HG03342 (cell line): Measurements from ENCODE around the gene SNRNP70.
A peak's percentile ranks its signal among the peaks of the same experiment; 100 is the strongest.
"Not testable (repeated sequence)": the region's sequence is repeated elsewhere in the genome, so short reads cannot be mapped to it uniquely, and the experiment has no call there.

Experiments used
- ATAC-seq: cut with Tn5 transposase; IDR thresholded peaks from one replicate; pipeline ENCODE4 v1.9.1; 2021; ENCODE audit warnings: mild to moderate bottlenecking, moderate library complexity; ENCODE audit not compliant: unreplicated experiment

SNRNP70 gene

DNA sequence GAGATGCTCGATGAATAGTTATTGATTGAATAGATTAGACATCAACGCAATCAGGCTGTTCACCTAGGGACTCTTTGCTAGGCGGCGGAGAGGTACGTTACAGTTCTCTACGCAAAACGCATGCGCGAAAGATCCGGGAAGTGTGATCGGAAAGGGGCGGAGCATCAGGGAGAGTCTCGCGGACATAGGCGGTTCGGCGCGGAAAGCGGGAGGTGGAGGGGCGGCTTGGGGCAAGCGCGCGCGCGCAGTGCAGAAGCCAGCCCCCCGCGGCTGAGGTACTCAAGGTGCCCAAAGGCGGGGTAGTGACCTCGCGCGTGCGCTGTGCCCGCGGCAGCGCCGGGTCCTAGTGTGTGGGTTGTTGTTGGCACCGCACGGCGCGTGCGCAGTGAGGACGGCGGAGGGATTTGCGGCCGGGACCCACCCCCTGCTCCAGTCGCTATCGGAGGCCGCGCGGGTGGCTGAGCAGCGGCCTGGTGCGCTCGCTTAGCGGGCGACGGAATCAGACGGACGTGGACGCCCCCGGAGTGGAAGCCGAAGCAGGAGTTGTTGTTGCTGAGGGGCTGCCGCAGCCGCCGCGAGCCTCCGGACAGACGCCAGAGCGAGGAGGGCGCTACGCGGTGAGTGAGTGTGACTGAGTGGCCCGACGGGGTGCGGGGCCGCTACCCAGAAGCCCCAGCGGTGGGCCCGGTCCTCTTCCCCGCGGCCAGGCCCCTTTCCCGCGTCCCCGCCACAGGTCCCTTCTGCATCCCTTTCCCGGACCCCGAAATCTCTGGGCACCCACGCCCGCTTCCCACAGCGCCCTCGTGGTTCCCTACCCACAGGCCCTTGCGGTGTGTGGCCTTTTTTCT, at the start of gene SNRNP70:
SNRNP70 (plus strand) TSS at position 432 of the 848 bp plus-strand sequence. CDS start 964 bp downstream, outside the sequence.
- peak; percentile 80 for ATAC-seq

- not testable (repeated sequence) for ATAC-seq
Observed at GRCh38 chr19:49036815-49037214, 48.4 kb upstream of the SNRNP70 start, which contains the start of gene CGB1. Gene CGB1 (minus strand): TSS chr19:49036895. CDS start chr19:49036711, 184 bp downstream.

DNA sequence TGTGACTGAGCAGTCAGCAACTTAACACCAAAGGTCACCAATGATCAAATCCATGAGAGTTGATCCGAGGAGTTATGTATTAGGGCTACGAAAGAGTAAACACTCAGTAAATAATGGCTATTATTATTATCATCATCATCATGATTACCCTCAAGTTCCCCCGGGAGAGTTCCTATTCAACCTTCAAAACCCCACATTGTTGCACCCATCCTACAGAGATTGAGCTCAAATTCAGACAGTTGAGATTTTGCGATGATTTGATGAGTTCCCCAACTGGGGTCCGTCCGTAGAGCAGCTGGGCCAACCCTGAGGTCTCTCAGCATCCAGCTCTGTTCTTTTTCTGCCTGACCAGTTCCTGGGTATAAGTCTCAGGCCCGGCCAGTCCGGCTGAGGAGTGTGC, 47.1 kb upstream of the SNRNP70 start:
- not testable (repeated sequence) for ATAC-seq

DNA sequence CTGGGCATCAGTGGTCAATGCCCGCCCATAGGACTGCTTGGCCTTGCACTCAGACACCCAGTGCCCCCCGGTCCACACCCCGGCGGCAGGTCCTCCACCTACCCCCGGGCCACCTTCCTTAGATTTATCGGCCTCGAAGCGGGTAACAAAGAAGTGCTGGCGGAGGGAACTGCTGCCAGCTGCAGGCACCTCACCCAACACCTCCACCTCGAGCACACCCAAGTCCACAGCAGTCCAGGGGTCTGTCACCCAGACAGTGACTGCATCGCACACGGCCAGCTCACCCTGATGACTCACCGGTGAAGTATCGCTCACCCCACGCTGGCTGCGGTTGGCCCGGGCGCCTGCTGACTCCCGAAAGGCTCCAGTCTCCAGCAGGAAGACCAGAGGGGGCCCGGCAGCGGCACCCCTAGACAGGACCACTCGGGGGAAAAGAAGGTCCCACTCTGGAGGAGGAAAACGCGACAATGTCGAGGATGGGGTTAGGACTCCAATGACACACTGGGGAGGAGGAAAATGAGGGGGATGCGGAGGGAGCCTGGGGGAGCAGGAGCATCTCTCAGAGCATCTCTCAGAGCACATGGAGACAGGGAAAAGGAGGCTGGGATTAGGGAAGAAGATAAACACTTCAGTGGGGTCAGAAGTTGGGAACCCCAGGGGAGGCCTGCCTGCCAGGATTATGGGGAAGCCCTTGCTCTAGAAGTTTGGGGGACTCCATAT, 46.5 kb upstream of the SNRNP70 start:
- ATAC-seq: not testable (repeated sequence)

GRCh38 chr19:49039736-49040135, 45.5 kb upstream of the SNRNP70 start:
- not testable (repeated sequence) for ATAC-seq

- ATAC-seq: no peak
Observed at GRCh38 chr19:49042177-49042576, 43.1 kb upstream of the SNRNP70 start.

DNA sequence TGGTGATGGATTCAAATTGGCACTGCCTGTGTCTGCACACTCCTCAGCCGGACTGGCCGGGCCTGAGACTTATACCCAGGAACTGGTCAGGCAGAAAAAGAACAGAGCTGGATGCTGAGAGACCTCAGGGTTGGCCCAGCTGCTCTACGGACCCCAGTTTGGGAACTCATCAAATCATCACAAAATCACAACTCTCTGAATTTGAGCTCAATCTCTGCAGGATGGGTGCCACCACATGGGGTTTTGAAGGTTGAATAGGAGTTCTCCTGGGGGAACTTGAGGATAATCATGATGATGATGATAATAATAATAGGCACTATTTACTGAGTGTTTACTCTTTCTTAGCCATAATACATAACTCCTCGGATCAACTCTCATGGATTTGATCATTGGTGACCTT, 42.6 kb upstream of the SNRNP70 start:
- ATAC-seq: not testable (repeated sequence)

DNA sequence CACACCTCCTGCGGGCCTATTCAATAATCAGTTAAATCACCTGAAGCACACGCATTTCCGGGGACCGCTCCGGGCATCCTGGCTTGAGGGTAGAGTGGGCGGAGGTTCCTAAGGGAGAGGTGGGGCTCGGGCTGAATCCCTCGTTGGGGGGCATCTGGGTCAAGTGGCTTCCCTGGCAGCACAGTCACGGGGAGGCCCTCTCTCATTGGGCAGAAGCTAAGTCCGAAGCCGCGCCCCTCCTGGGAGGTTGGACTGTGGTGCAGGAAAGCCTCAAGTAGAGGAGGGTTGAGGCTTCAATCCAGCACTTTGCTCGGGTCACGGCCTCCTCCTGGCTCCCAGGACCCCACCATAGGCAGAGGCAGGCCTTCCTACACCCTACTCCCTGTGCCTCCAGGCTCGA, 41.7 kb upstream of the SNRNP70 start, which contains the start of gene CGB5:
CGB5 (plus strand) TSS at position 301 of the 400 bp plus-strand sequence. CDS start 362 bp downstream, outside the sequence.
- not testable (repeated sequence) for ATAC-seq

DNA sequence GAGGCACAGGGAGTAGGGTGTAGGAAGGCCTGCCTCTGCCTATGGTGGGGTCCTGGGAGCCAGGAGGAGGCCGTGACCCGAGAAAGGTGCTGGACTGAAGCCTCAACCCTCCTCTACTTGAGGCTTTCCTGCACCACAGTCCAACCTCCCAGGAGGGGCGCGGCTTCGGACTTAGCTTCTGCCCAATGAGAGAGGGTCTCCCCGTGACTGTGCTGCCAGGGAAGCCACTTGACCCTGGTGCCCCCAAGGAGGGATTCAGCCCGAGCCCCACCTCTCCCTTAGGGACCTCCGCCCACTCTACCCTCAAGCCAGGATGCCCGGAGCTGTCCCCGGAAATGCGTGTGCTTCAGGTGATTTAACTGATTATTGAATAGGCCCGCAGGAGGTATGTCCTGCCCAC, 36.2 kb upstream of the SNRNP70 start, which contains the start of gene CGB8:
CGB8 (minus strand) TSS at position 101 of the 400 bp plus-strand sequence. CDS start 372 bp downstream, outside the sequence.
- ATAC-seq: not testable (repeated sequence)

DNA sequence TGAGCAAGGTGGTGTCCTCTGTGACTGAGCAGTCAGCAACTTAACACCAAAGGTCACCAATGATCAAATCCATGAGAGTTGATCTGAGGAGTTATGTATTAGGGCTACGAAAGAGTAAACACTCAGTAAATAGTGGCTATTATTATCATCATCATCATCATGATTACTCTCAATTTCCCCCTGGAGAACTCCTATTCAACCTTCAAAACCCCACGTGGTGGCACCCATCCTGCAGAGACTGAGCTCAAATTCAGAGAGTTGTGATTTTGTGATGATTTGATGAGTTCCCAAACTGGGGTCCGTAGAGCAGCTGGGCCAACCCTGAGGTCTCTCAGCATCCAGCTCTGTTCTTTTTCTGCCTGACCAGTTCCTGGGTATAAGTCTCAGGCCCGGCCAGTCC, 35.4 kb upstream of the SNRNP70 start:
- ATAC-seq: not testable (repeated sequence)

GRCh38 chr19:49050376-49051033, 34.7 kb upstream of the SNRNP70 start:
- ATAC-seq: not testable (repeated sequence)

GRCh38 chr19:49056101-49056901, 28.9 kb upstream of the SNRNP70 start:
- no peak for ATAC-seq

DNA sequence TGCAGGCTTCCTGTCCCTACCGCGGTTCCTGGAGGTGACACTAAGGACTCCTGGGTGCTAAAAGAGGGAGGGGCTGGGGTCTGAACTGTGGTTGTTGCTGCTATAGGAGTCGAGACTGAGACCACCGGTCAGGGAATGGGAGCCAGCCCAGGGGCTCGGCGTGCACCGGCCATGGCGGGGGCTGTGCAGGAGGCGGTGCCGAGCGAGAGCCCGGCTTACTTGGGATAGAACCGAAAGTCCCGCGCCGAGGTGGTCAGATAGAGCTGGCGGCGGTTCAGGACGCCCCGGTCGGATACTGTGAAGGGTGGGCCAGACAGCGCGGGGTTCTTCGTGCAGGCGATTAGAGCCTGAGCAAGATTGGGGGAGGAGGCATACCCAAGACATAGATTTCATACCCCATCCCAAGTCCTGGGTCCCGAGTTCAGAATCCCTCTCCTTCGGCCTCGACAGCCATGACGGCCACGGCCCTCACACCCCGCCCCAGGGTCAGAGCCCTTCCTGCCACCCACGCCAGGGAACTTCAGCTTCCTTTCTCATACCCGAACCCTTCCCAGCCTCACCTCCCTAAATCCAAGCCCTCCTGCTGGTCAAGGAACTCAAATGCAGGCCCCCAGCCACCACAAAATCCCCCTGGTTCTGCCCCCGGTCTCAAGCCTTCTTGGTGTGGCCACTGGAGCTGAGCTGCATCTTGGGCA, 28.2 kb upstream of the SNRNP70 start:
- ATAC-seq: not testable (repeated sequence)

DNA sequence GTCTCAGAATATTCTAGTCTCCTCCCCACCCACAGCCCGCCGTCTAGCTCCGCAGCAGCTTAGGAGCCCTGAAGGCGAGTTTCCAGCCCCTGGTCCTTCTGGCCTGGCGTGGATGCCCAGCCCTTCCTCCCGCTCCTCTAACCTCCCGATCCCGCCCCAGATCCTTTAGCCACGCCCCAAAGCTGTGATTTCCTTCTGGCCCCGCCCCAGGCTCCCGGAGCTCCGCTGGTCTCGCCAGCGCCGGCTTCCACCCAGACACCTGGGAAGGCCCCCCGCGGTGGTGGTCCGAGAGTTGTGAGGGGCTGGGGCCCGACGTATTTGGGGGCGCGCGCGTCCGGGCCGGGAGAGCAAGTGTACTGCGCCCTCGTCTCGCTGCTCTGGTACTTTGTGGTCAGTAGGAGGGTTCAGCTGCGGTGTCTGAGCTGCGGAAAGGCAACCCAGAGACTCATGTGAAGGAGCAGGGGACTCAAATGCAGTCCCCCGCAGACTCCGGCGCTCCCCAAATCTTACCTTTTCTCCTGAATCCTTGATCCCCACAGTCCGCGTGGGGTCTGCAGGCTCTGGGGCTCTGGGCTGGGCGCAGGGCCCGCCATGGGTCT, 27.5 kb upstream of the SNRNP70 start, which contains the start of gene CGB7:
CGB7 (minus strand) TSS at position 114 of the 599 bp plus-strand sequence. CDS start 2,374 bp downstream, outside the sequence.
- ATAC-seq: no peak

DNA sequence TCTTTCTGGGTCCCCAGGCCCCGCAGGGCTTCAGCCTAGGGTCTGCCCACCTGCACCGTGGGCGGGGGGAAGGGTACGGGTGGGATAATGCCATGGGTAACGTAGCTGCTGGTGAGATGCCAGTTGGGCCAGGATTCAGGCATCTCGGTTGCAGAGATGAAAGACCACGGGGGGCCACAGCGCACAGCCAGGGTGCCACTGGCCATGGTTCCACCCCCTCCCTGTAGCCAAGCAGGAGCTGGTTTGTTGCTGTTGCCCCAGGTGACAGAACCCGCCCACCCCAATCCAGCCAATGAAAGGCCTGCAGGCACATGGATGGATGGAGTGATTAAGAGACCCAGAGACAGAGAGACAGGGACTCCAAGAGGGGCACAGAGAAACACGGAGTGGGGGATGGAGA, 26.7 kb upstream of the SNRNP70 start:
- ATAC-seq: no peak

DNA sequence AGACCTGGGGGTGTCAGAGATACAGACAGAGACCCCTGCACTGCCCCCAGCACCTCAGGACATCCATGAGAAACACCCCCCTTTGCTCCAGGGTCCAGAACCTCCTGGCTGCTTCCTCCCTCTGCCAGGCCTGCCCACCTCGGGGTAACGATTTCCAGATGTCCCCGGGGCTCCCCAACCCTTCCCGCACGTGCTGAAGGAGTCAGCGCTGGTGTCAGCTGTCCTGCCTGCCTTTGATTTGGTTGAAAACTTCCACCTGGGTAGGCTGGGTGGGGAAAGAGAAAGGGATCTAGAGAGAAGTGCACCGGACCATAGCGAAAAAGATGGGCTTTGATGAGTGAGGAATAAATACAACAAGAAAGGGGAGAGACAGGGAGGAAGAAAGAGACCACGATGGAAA, 26.2 kb upstream of the SNRNP70 start:
- no peak for ATAC-seq

DNA sequence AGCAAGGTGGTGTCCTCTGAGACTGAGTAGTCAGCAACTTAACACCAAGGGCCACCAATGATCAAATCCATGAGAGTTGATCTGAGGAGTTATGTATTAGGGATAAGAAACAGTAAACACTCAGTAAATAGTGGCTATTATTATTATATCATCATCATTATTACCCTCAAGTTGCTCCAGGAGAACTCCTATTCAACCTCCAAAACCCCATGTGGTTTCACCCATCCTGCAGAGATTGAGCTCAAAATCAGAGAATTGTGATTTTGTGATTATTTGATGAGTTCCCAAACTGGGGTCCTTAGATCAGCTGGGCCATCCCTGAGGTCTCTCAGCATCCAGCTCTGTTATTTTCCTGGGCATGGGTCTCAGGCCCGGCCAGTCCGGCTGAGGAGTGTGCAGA, 24.3 kb upstream of the SNRNP70 start:
- ATAC-seq: no peak

GRCh38 chr19:49061445-49061844, 23.8 kb upstream of the SNRNP70 start:
- no peak for ATAC-seq

DNA sequence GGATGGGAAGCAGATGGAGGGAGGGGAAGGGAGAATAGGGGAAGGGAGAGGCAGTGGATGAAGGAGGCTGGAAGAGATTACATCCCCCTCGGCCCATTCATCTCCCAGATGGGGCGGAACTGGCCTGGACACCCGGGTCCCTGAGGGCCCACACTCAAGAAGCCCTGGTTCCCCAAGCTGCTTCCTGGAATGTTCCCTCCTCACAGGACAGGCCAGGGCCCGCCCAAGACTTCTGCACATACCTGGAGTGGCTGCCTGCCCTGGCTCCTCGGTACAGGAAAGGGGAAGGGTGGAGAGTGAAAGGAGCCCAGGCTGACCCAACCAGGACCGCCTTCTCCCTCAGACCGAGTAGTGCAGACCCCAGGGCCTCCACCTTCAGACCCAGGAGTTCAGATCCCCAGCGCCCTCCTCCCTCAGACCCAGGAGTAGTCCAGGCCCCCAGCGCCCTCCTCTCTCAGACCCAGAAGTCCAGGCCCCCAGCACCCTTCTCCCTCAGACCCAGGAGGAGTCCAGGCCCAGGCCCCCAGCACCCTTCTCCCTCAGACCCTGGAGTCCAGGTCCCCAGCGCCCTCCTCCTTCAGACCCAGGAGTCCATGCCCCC, 21.1 kb upstream of the SNRNP70 start:
- no peak for ATAC-seq
